ENCODE results near the gene LGR6. TPM values are rescaled to one million over a fixed set of nuclear protein-coding genes. Genes with fewer than 3 reads are reported as not detected.

The LGR6 gene
- total RNA-seq, 1 experiment from 2014 or later, result not detected

DNA sequence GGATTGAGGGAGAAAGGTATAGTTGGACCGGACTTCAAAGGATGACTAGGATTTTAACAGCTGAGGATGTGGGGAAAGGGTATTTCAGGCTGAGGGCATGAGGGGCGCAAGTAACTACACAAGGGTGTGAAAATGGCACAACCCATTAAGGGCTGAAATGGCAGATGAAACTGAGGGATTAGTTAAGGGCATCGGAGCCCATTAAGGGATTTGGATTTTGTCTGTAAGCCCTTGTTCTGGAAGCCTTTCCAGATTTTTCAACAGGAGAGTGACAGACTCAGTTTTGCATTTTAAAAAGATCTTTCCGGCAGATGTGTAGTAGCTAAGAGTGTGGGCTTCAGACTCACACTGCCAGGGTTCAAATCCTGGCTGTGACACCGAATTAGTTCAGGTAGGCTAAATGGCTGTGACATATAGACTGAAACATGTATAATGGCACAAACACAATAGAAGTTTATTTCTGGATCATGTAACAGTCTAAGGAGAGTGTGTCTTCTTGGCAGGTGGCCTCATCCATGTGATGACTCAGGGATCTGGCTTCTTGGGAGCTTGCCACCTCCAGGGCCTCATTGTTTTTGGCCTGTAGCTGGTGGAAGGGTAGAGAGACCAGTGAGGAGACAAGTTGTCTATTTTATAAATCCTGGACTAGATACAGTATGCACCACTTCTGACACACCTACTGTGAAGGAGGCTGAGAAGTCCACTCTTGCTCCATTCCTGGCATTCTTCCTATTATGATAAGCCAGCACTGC lies 98.5 kb downstream of the LGR6 start:
- Histone ChIP-seq H2AFZ (ENCODE audit: low read length) (no peak overlapping the region), H3K9me2 (replicated peaks; ENCODE audit: insufficient read depth, low read length) (no peaks in the 10 kb centered on the region), H3K79me2 (ENCODE audit: low read length) (no peaks in the 10 kb centered on the region), H3K4me2 (ENCODE audit: low read depth, low read length, poor library complexity, severe bottlenecking) (no peak overlapping the region), H4K20me1 (ENCODE audit: insufficient read depth, low read depth, low read length) (no peaks in the 10 kb centered on the region), H3K36me3 (ENCODE audit: insufficient read depth, low read length) (no peaks in the 10 kb centered on the region), H3K27ac (ENCODE audit: low read length) (no peak overlapping the region), H3K4me3 (ENCODE audit: low read length) (no peak overlapping the region), H3K9ac (ENCODE audit: low read length) (no peak overlapping the region), H3K27me3 (ENCODE audit: low read length) (no peaks in the 10 kb centered on the region), H3K4me1 (ENCODE audit: low read length) (no peaks in the 10 kb centered on the region), H3K9me3 (ENCODE audit: low read length) (no peaks in the 10 kb centered on the region)
- DNase-seq, result no peak

DNA sequence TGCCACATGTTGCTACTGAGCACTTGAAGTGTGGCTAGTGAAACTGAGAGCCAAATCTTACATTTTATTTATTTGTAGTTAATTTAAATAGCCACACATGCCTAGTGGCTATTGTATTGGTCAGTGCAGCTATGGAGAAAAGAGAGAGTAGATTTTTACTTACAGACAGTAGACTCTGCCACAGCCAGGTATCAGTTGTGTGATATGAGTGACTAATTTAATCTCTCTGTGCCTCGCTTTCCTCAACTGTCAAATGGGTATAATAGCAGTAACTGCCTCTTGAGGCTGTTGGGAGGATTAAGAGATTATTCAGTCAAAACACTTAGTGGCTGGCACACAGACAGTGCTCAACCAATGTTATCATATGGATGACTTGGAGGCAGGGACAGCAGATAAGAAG lies 99.2 kb downstream of the LGR6 start:
- Histone ChIP-seq H2AFZ (ENCODE audit: low read length) (no peak overlapping the region), H3K36me3 (ENCODE audit: insufficient read depth, low read length) (no peaks in the 10 kb centered on the region), H3K79me2 (ENCODE audit: low read length) (no peaks in the 10 kb centered on the region), H3K27ac (ENCODE audit: low read length) (no peak overlapping the region), H3K9ac (ENCODE audit: low read length) (no peak overlapping the region), H3K9me2 (replicated peaks; ENCODE audit: insufficient read depth, low read length) (no peaks in the 10 kb centered on the region), H3K4me2 (ENCODE audit: low read depth, low read length, poor library complexity, severe bottlenecking) (no peak overlapping the region), H3K4me1 (ENCODE audit: low read length) (no peaks in the 10 kb centered on the region), H4K20me1 (ENCODE audit: insufficient read depth, low read depth, low read length) (no peaks in the 10 kb centered on the region), H3K9me3 (ENCODE audit: low read length) (no peaks in the 10 kb centered on the region), H3K4me3 (ENCODE audit: low read length) (no peak overlapping the region), H3K27me3 (ENCODE audit: low read length) (no peaks in the 10 kb centered on the region)
- no peak for DNase-seq

DNA sequence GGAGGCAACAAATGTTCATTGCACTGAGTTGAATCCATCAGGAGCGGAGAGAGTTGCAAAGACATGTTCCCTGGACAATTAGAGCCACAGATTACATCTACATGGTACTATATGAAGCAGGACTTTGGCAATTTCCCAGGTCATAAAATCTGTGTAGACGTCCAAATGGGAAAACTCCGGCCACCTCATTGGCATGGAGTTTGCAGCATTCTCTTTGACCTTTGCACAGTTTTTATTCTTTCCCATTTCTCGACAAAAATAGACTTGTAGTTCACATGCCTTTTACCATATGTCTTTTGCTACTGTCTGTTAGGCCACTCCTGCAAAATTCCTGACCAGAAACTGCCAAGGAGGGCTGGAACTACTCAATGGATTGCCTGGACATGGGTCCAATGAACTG lies 100.0 kb downstream of the LGR6 start:
- no peak overlapping the region for H2AFZ ChIP-seq (ENCODE audit: low read length)
- no peak for DNase-seq
- no peaks in the 10 kb centered on the region for H3K4me1 ChIP-seq (ENCODE audit: low read length)
- H3K27ac ChIP-seq (ENCODE audit: low read length), result no peak overlapping the region
- H3K4me2 ChIP-seq (ENCODE audit: low read depth, low read length, poor library complexity, severe bottlenecking), result no peak overlapping the region
- no peaks in the 10 kb centered on the region for H3K9me2 ChIP-seq (replicated peaks; ENCODE audit: insufficient read depth, low read length)
- no peaks in the 10 kb centered on the region for H3K36me3 ChIP-seq (ENCODE audit: insufficient read depth, low read length)
- no peaks in the 10 kb centered on the region for H3K9me3 ChIP-seq (ENCODE audit: low read length)
- no peaks in the 10 kb centered on the region for H3K79me2 ChIP-seq (ENCODE audit: low read length)
- H3K27me3 ChIP-seq (ENCODE audit: low read length), result no peaks in the 10 kb centered on the region
- H4K20me1 ChIP-seq (ENCODE audit: insufficient read depth, low read depth, low read length), result no peaks in the 10 kb centered on the region
- H3K4me3 ChIP-seq (ENCODE audit: low read length), result no peak overlapping the region
- H3K9ac ChIP-seq (ENCODE audit: low read length), result no peak overlapping the region

DNA sequence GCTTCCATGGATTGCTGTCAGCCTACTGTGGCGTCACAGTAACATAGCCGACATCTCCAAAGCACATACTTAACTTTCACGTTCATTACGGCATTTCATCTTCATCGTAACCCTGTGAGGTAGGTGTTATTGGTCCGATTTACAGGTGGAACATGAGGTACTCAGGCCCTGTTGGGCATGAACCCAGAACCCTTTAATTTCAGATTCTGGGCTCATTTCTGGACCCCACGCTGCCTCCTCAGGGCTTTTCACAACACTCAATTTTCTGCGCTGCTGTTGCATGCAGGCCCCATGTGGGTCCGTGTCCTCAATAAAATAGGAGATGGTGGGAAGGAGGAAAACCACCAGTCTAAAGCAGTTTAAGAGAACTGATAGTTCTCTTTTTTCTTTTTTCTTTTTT lies 108.6 kb downstream of the LGR6 start:
- Histone ChIP-seq H3K9me2 (replicated peaks; ENCODE audit: insufficient read depth, low read length) (no peaks in the 10 kb centered on the region), H3K9me3 (ENCODE audit: low read length) (no peaks in the 10 kb centered on the region), H3K4me2 (ENCODE audit: low read depth, low read length, poor library complexity, severe bottlenecking) (no peak overlapping the region), H4K20me1 (ENCODE audit: insufficient read depth, low read depth, low read length) (no peaks in the 10 kb centered on the region), H2AFZ (ENCODE audit: low read length) (no peak overlapping the region), H3K79me2 (ENCODE audit: low read length) (no peaks in the 10 kb centered on the region), H3K4me1 (ENCODE audit: low read length) (no peaks in the 10 kb centered on the region), H3K4me3 (ENCODE audit: low read length) (no peak overlapping the region), H3K27ac (ENCODE audit: low read length) (no peak overlapping the region), H3K9ac (ENCODE audit: low read length) (no peak overlapping the region), H3K27me3 (ENCODE audit: low read length) (no peaks in the 10 kb centered on the region), H3K36me3 (ENCODE audit: insufficient read depth, low read length) (no peaks in the 10 kb centered on the region)
- no peak for DNase-seq

DNA sequence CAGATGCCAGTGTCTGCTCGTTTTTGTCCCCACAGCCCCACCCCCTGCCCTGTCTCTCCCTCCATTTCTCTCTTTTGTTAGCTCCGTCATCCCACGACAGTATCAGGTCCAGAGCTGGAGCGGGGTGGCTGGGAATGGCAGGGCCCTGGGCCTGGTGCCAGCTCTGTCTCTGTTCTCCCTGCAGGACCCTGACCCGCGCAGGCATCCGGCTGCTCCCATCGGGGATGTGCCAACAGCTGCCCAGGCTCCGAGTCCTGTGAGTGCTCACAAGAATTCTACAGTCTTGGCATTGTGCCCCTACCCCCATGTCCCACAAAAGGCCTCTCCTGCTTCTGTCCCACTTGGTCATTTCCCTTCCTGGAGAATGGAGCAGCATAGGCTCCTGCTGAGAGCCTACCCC lies 110.8 kb downstream of the LGR6 start:
- DNase-seq, result no peak
- no peaks in the 10 kb centered on the region for H3K27me3 ChIP-seq (ENCODE audit: low read length)
- no peak overlapping the region for H2AFZ ChIP-seq (ENCODE audit: low read length)
- no peak overlapping the region for H3K27ac ChIP-seq (ENCODE audit: low read length)
- H4K20me1 ChIP-seq (ENCODE audit: insufficient read depth, low read depth, low read length), result no peaks in the 10 kb centered on the region
- H3K79me2 ChIP-seq (ENCODE audit: low read length), result no peaks in the 10 kb centered on the region
- H3K9me3 ChIP-seq (ENCODE audit: low read length), result no peaks in the 10 kb centered on the region
- H3K4me3 ChIP-seq (ENCODE audit: low read length), result no peak overlapping the region
- H3K4me2 ChIP-seq (ENCODE audit: low read depth, low read length, poor library complexity, severe bottlenecking), result no peak overlapping the region
- no peaks in the 10 kb centered on the region for H3K4me1 ChIP-seq (ENCODE audit: low read length)
- no peak overlapping the region for H3K9ac ChIP-seq (ENCODE audit: low read length)
- H3K36me3 ChIP-seq (ENCODE audit: insufficient read depth, low read length), result no peaks in the 10 kb centered on the region
- no peaks in the 10 kb centered on the region for H3K9me2 ChIP-seq (replicated peaks; ENCODE audit: insufficient read depth, low read length)

DNA sequence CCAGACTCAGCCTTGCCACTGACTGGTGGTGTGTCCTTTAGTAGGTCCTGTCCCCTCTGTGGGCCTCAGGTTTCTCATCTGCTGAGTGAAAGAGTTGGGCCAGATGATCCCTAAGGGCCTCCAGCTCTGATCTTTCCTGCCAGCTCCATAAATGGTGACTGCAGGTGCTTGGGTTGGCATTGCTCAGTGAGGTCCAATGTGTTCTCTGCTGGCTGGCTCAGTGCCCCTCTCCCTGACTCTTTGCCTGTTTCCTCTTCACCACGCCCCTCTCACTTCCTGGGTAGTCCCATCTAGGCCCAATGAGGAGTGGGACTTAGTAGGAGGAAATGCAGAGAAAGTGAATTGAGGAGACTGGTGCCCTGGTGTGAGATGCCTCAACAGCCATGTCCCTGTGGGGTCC lies 111.6 kb downstream of the LGR6 start:
- Histone ChIP-seq H2AFZ (ENCODE audit: low read length) (no peak overlapping the region), H3K9me2 (replicated peaks; ENCODE audit: insufficient read depth, low read length) (no peaks in the 10 kb centered on the region), H3K9ac (ENCODE audit: low read length) (no peak overlapping the region), H3K4me1 (ENCODE audit: low read length) (no peaks in the 10 kb centered on the region), H3K9me3 (ENCODE audit: low read length) (no peaks in the 10 kb centered on the region), H4K20me1 (ENCODE audit: insufficient read depth, low read depth, low read length) (no peaks in the 10 kb centered on the region), H3K36me3 (ENCODE audit: insufficient read depth, low read length) (no peaks in the 10 kb centered on the region), H3K79me2 (ENCODE audit: low read length) (no peaks in the 10 kb centered on the region), H3K27me3 (ENCODE audit: low read length) (no peaks in the 10 kb centered on the region), H3K27ac (ENCODE audit: low read length) (no peak overlapping the region), H3K4me3 (ENCODE audit: low read length) (no peak overlapping the region), H3K4me2 (ENCODE audit: low read depth, low read length, poor library complexity, severe bottlenecking) (no peak overlapping the region)
- DNase-seq, result no peak

DNA sequence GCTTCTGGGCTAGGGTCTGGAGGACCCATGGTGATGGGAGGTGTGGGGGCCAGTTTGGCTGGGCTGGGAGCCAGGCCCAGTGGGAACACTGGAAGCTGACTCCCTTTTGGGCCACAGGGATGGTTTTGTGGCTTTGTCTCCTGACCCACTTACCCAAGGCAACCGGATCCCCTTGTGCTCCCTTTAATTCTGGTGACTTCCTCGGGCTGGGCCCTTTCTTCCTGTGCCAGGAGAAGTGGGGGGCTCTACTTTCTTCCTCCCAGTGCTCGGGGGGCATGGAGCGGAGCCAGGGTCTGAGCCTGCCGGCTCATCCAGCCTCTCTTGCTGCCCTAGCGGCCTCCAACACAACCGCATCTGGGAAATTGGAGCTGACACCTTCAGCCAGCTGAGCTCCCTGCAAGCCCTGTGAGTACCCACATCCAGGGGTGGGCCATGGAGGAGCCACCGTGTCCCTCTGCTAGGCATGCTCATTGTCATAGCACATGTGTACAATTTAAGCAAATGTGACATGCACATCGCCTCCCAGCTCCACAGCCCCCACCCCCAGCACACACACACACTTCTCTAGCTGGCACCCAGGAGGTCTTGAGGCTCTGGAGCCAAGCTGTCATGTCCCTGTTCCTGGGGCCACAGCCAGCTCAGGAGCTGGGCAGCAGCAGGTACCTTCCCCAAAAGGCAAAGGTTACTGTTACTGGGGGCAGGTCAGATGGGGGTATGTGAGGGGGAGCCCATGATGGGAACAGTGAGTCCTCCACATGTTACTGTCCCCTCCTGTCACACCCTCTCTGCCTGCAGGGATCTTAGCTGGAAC lies 113.1 kb downstream of the LGR6 start:
- Histone ChIP-seq H3K27ac (ENCODE audit: low read length) (no peak overlapping the region), H3K27me3 (ENCODE audit: low read length) (no peaks in the 10 kb centered on the region), H3K79me2 (ENCODE audit: low read length) (no peaks in the 10 kb centered on the region), H2AFZ (ENCODE audit: low read length) (no peak overlapping the region), H3K4me2 (ENCODE audit: low read depth, low read length, poor library complexity, severe bottlenecking) (no peak overlapping the region), H3K4me3 (ENCODE audit: low read length) (no peak overlapping the region), H3K9ac (ENCODE audit: low read length) (no peak overlapping the region), H4K20me1 (ENCODE audit: insufficient read depth, low read depth, low read length) (no peaks in the 10 kb centered on the region), H3K9me3 (ENCODE audit: low read length) (no peaks in the 10 kb centered on the region), H3K9me2 (replicated peaks; ENCODE audit: insufficient read depth, low read length) (no peaks in the 10 kb centered on the region), H3K36me3 (ENCODE audit: insufficient read depth, low read length) (no peaks in the 10 kb centered on the region), H3K4me1 (ENCODE audit: low read length) (no peaks in the 10 kb centered on the region)
- no peak for DNase-seq

DNA sequence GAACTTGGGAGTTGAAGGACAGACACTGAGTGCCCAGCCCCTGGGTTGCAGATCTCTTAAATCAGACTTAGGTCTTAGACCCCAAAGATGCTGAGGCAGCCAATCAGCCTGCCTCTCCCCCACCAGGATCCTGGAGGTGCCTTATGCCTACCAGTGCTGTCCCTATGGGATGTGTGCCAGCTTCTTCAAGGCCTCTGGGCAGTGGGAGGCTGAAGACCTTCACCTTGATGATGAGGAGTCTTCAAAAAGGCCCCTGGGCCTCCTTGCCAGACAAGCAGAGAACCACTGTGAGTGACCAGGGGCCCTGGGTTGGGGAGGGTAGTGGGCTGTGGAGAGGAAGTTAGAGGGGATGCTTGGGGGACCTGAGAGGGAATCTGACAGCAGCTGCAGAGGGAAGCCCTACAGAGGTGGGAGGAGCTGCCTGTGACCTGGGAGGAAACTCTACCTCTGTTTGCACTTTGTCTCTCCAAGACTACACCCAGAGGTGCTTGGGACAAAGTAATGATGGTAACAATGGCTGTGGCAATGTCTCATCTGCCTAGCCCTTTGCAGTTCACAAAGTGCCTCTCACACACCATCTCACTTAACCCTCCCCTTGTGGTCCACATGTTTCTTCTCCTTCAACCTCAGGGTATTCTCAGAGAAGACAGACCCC lies 116.6 kb downstream of the LGR6 start:
- Histone ChIP-seq H3K9me3 (ENCODE audit: low read length) (no peaks in the 10 kb centered on the region), H3K27ac (ENCODE audit: low read length) (no peak overlapping the region), H3K36me3 (ENCODE audit: insufficient read depth, low read length) (no peaks in the 10 kb centered on the region), H3K27me3 (ENCODE audit: low read length) (no peaks in the 10 kb centered on the region), H3K4me3 (ENCODE audit: low read length) (no peak overlapping the region), H3K79me2 (ENCODE audit: low read length) (no peaks in the 10 kb centered on the region), H3K4me1 (ENCODE audit: low read length) (no peaks in the 10 kb centered on the region), H3K9me2 (replicated peaks; ENCODE audit: insufficient read depth, low read length) (no peaks in the 10 kb centered on the region), H2AFZ (ENCODE audit: low read length) (no peak overlapping the region), H3K9ac (ENCODE audit: low read length) (no peak overlapping the region), H4K20me1 (ENCODE audit: insufficient read depth, low read depth, low read length) (no peaks in the 10 kb centered on the region), H3K4me2 (ENCODE audit: low read depth, low read length, poor library complexity, severe bottlenecking) (no peak overlapping the region)
- DNase-seq, result no peak

All from Karpas-422 (cell line).